NCI-H526 (cell line): ENCODE data around the gene POU2AF1.

Experiments
- DNase-seq, 2 experiments: peaks; one replicate each; lab custom pipeline; 2025; lab: John Stamatoyannopoulos, UW

POU2AF1 gene

GRCh38 chr11:111347723-111348115, 31.4 kb downstream of the POU2AF1 start:
- DNase-seq, result no peak

GRCh38 chr11:111347002-111347722, 31.9 kb downstream of the POU2AF1 start:
- DNase-seq, result no peak

- no peak for DNase-seq
Measured at GRCh38 chr11:111344032-111344431, 35.0 kb downstream of the POU2AF1 start.

GRCh38 chr11:111342329-111342728, 36.7 kb downstream of the POU2AF1 start:
- DNase-seq, result no peak

- DNase-seq, result no peak
Measured at GRCh38 chr11:111339758-111340388, 39.2 kb downstream of the POU2AF1 start.

- DNase-seq, result peak; percentile 95 to 98
Measured at GRCh38 chr11:111336582-111337256, 42.4 kb downstream of the POU2AF1 start.

- DNase-seq, result peak; percentile 81 to 87
Measured at GRCh38 chr11:111336062-111336461, 43.0 kb downstream of the POU2AF1 start.

- peak in 1 of 2 experiments; percentile 76 for DNase-seq
Measured at GRCh38 chr11:111335549-111335948, 43.5 kb downstream of the POU2AF1 start.

- DNase-seq, result peak; percentile 99 to 100
Measured at GRCh38 chr11:111334532-111335502, 44.3 kb downstream of the POU2AF1 start.

- no peak for DNase-seq
Measured at GRCh38 chr11:111331711-111332479, 47.2 kb downstream of the POU2AF1 start.

GRCh38 chr11:111330234-111330893, 48.7 kb downstream of the POU2AF1 start:
- no peak for DNase-seq

GRCh38 chr11:111329306-111330204, 49.5 kb downstream of the POU2AF1 start:
- DNase-seq, result peak; percentile 47 to 73

- DNase-seq, result peak; percentile 98 to 99
Measured at GRCh38 chr11:111327908-111328624, 51.0 kb downstream of the POU2AF1 start.

GRCh38 chr11:111326824-111327223, 52.3 kb downstream of the POU2AF1 start:
- DNase-seq, result no peak

GRCh38 chr11:111325259-111325658, 53.8 kb downstream of the POU2AF1 start:
- no peak for DNase-seq

- DNase-seq, result no peak
Measured at GRCh38 chr11:111324277-111324720, 54.8 kb downstream of the POU2AF1 start.

- no peak for DNase-seq
Measured at GRCh38 chr11:111322534-111322933, 56.5 kb downstream of the POU2AF1 start.

- DNase-seq, result no peak
Measured at GRCh38 chr11:111320728-111321568, 58.1 kb downstream of the POU2AF1 start.
